Activated CD4-positive, alpha-beta T cell treated with anti-CD3 and anti-CD28 coated beads for 1 hour (primary cell): ENCODE results near the gene ADAMTSL1.

Source experiments
- DNase-seq: peaks from one replicate; pipeline ENCODE4 v3.0.0-alpha.2; 2020

Gene ADAMTSL1

GRCh38 chr9:18555105-18555883 is 81.3 kb downstream of the ADAMTSL1 start:
- DNase-seq = no peak

- no peak for DNase-seq
These were observed 90.3 kb downstream of the ADAMTSL1 start for GRCh38 chr9:18564018-18564880.

- DNase-seq = no peak
These were observed 92.2 kb downstream of the ADAMTSL1 start for GRCh38 chr9:18566121-18566520.

- no peak for DNase-seq
These were observed 95.0 kb downstream of the ADAMTSL1 start for GRCh38 chr9:18568973-18569372.

GRCh38 chr9:18569941-18570630 is 96.1 kb downstream of the ADAMTSL1 start:
- DNase-seq = no peak

- DNase-seq = no peak
These were observed 99.1 kb downstream of the ADAMTSL1 start for GRCh38 chr9:18573021-18573556.

GRCh38 chr9:18575686-18576085 is 101.7 kb downstream of the ADAMTSL1 start:
- DNase-seq = no peak

- no peak for DNase-seq
These were observed 105.6 kb downstream of the ADAMTSL1 start for GRCh38 chr9:18579536-18579935.

GRCh38 chr9:18580151-18580550 is 106.2 kb downstream of the ADAMTSL1 start:
- no peak for DNase-seq

GRCh38 chr9:18585996-18586395 is 112.0 kb downstream of the ADAMTSL1 start:
- no peak for DNase-seq

GRCh38 chr9:18588002-18588401 is 114.0 kb downstream of the ADAMTSL1 start:
- DNase-seq = no peak

GRCh38 chr9:18591261-18591660 is 117.3 kb downstream of the ADAMTSL1 start:
- no peak for DNase-seq

GRCh38 chr9:18594837-18595236 is 120.9 kb downstream of the ADAMTSL1 start:
- no peak for DNase-seq

GRCh38 chr9:18595597-18595996 is 121.6 kb downstream of the ADAMTSL1 start:
- no peak for DNase-seq

- no peak for DNase-seq
These were observed 123.0 kb downstream of the ADAMTSL1 start for GRCh38 chr9:18596920-18597319.

- no peak for DNase-seq
These were observed 125.0 kb downstream of the ADAMTSL1 start for GRCh38 chr9:18598969-18599368.

GRCh38 chr9:18601026-18601425 is 127.1 kb downstream of the ADAMTSL1 start:
- DNase-seq = no peak

GRCh38 chr9:18601956-18602355 is 128.0 kb downstream of the ADAMTSL1 start:
- DNase-seq = no peak

- DNase-seq = no peak
These were observed 131.1 kb downstream of the ADAMTSL1 start for GRCh38 chr9:18604767-18605730.

- no peak for DNase-seq
These were observed 131.8 kb downstream of the ADAMTSL1 start for GRCh38 chr9:18605766-18606180.

- DNase-seq = no peak
These were observed 132.3 kb downstream of the ADAMTSL1 start for GRCh38 chr9:18606281-18606680.

- DNase-seq = no peak
These were observed 132.9 kb downstream of the ADAMTSL1 start for GRCh38 chr9:18606846-18607245.
